Measurements from ENCODE around the gene STXBP2. TPM values are rescaled to one million over a fixed set of nuclear protein-coding genes. Genes with fewer than 3 reads are reported as not detected.

STXBP2 gene
- total RNA-seq, 6 donors from 2014 or later, result 111 to 562 (median 249) TPM

- TF ChIP-seq POLR2AphosphoS5 (IDR thresholded peaks at IDR 0.05), result no peak
- TF ChIP-seq CTCF (IDR thresholded peaks at IDR 0.05), result no peak
- TF ChIP-seq EP300 (IDR thresholded peaks at IDR 0.05), result no peak
- TF ChIP-seq POLR2A (IDR thresholded peaks at IDR 0.05), result no peak
- Histone ChIP-seq H3K36me3 (no peaks in the 10 kb centered on the region), H3K4me1 (peaks cover 2 to 21% (median 7%) of the 10 kb centered on the region in 4 donors), H3K27me3 (peaks cover 0 to 8% (median 4%) of the 10 kb centered on the region in 4 donors), H3K9me3 (no peaks in the 10 kb centered on the region), H3K4me3 (peak overlapping the region in 3 of 4 donors; percentile 56 to 60 (median 56)), H3K27ac (peak overlapping the region in 3 of 4 donors; percentile 35 to 66 (median 64))
- no peak for ATAC-seq (ENCODE audit: low FRiP score in 2 of 2)
- DNase-seq, result peak in 1 of 2 donors; percentile 68
- WGBS, 2 donors, result 0 to 3% methylated on average over 12 to 29 of the region's 70 CpGs
Measured at GRCh38 chr19:7596211-7596937, 40.5 kb upstream of the STXBP2 start.

GRCh38 chr19:7597689-7598088 lies 39.2 kb upstream of the STXBP2 start:
- DNase-seq, result no peak
- Histone ChIP-seq H3K4me1 (peaks cover 6 to 21% (median 8%) of the 10 kb centered on the region in 4 donors), H3K27me3 (peaks cover 0 to 8% (median 4%) of the 10 kb centered on the region in 4 donors), H3K27ac (no peak overlapping the region), H3K36me3 (no peaks in the 10 kb centered on the region), H3K4me3 (no peak overlapping the region), H3K9me3 (no peaks in the 10 kb centered on the region)
- no peak for ATAC-seq (ENCODE audit: low FRiP score in 2 of 2)
- WGBS, 2 donors, result 73% methylated on average over 9 of the region's 9 CpGs
- no peak for TF ChIP-seq POLR2A (IDR thresholded peaks at IDR 0.05)
- TF ChIP-seq POLR2AphosphoS5 (IDR thresholded peaks at IDR 0.05), result no peak

DNA sequence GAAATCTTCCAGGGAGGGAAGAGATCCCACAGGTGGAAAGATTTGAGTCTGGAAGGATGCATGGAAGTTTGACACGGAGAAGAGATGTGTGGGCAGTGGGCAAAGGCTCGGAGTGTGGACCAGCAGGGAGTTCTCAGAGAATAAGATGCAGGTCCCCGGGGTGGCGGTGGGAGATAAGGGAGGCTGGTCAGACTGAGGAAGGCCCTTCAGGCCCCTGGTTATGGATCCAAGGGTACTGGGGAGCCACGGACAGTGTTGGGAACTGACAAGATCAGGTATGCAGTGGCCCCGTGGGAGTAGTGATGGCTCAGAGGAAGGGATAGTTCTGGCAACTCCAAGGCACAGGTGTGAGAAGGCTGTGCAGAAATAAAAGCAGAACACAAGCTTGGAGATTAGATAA lies 38.7 kb upstream of the STXBP2 start:
- Histone ChIP-seq H3K4me3 (no peak overlapping the region), H3K27me3 (peaks cover 0 to 8% (median 4%) of the 10 kb centered on the region in 4 donors), H3K4me1 (peaks cover 6 to 21% (median 9%) of the 10 kb centered on the region in 4 donors), H3K36me3 (no peaks in the 10 kb centered on the region), H3K27ac (no peak overlapping the region), H3K9me3 (no peaks in the 10 kb centered on the region)
- WGBS, 2 donors, result 73 to 76% methylated on average over 6 of the region's 6 CpGs
- DNase-seq, result no peak
- TF ChIP-seq EP300 (IDR thresholded peaks at IDR 0.05) (no peak), POLR2A (IDR thresholded peaks at IDR 0.05) (no peak), POLR2AphosphoS5 (IDR thresholded peaks at IDR 0.05) (no peak), CTCF (IDR thresholded peaks at IDR 0.05) (no peak)
- ATAC-seq (ENCODE audit: low FRiP score in 2 of 2), result no peak

GRCh38 chr19:7600721-7601120 lies 36.2 kb upstream of the STXBP2 start:
- peaks cover 6 to 15% (median 11%) of the 10 kb centered on the region in 4 donors for H3K4me1 ChIP-seq
- H3K27ac ChIP-seq, result no peak overlapping the region
- TF ChIP-seq POLR2AphosphoS5 (IDR thresholded peaks at IDR 0.05) (no peak), CTCF (IDR thresholded peaks at IDR 0.05) (no peak), POLR2A (IDR thresholded peaks at IDR 0.05) (no peak), EP300 (IDR thresholded peaks at IDR 0.05) (no peak)
- no peaks in the 10 kb centered on the region for H3K9me3 ChIP-seq
- H3K27me3 ChIP-seq, result peaks cover 0 to 8% (median 4%) of the 10 kb centered on the region in 4 donors
- ATAC-seq (ENCODE audit: low FRiP score in 2 of 2) (no peak), DNase-seq (no peak)
- H3K4me3 ChIP-seq, result no peak overlapping the region
- no peaks in the 10 kb centered on the region for H3K36me3 ChIP-seq

DNA sequence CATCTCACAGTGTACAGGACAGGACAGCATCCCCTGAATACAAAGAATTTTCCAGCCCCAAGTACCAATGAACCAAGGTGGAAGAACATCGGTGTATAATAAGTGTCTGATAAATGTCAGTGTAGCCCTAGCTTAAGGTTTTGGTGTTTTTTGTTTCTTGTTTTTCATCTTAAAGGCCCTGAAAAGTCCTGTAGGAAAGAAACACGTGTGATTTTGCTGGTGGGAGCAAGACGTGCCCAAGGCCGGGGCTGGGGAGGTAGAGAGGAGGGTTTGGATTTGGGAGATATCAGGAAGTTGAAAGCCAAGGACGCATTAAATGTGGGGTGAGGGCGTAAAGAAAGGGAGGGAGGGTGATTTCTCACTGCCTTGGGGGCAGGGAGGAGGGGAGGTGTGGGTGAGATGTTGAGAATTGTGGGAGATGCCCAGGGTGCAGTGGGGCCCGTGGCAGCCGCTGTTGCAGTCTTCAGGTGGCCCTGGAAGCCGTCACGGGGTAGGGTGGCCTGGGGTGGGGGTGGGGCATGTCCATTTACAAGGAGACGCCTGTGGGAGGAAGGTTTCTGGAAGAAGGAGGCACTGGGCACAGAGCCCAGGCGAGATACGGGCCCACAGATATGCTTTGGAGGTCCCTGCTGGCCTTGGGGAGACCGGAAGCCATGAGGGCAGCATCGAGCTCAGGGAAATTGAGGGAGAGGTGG lies 34.5 kb upstream of the STXBP2 start:
- no peak for TF ChIP-seq CTCF (IDR thresholded peaks at IDR 0.05)
- no peak for TF ChIP-seq POLR2A (IDR thresholded peaks at IDR 0.05)
- no peak for TF ChIP-seq POLR2AphosphoS5 (IDR thresholded peaks at IDR 0.05)
- no peak for TF ChIP-seq EP300 (IDR thresholded peaks at IDR 0.05)
- Histone ChIP-seq H3K4me1 (peaks cover 0 to 15% (median 0%) of the 10 kb centered on the region in 4 donors), H3K4me3 (no peak overlapping the region), H3K27ac (peak overlapping the region in 3 of 4 donors; percentile 38 to 51 (median 48)), H3K36me3 (no peaks in the 10 kb centered on the region), H3K27me3 (no peaks in the 10 kb centered on the region), H3K9me3 (no peaks in the 10 kb centered on the region)
- WGBS, 2 donors, result 29 to 41% methylated on average over 15 of the region's 15 CpGs
- peak in 1 of 2 donors; percentile 15 for ATAC-seq (ENCODE audit: low FRiP score in 2 of 2)
- DNase-seq, result peak in 1 of 2 donors; percentile 75

Data from upper lobe of left lung (tissue), 6 donors.